Trophoblast cell (in vitro differentiated cells and primary cell): ENCODE data around the gene FAM83E.

ENCODE experiments used
- DNase-seq, 2 donors: peaks; one replicate each; pipeline ENCODE4 v3.0.0-alpha.2; 2016
- H2AFZ ChIP-seq: 2 replicates; pipeline ENCODE4 v1.6.1; 2013; ENCODE audit warnings: low read length, moderate library complexity, mild to moderate bottlenecking; ENCODE audit not compliant: insufficient read depth, poor library complexity
- H2AK5ac ChIP-seq: 2 replicates; pipeline ENCODE4 v1.6.1; 2013; ENCODE audit warnings: mild to moderate bottlenecking, low read length
- H2BK120ac ChIP-seq: 2 replicates; pipeline ENCODE4 v1.6.1; 2013; ENCODE audit warnings: low read length, mild to moderate bottlenecking, moderate library complexity; ENCODE audit not compliant: insufficient read depth, poor library complexity
- H2BK12ac ChIP-seq: 2 replicates; pipeline ENCODE4 v1.6.1; 2013; ENCODE audit warnings: mild to moderate bottlenecking, low read length, moderate library complexity
- H2BK5ac ChIP-seq: 2 replicates; pipeline ENCODE4 v1.6.1; 2013; ENCODE audit warnings: low read length, low read depth, moderate library complexity, mild to moderate bottlenecking; ENCODE audit not compliant: poor library complexity
- H3K14ac ChIP-seq: 2 replicates; pipeline ENCODE4 v1.6.1; 2013; ENCODE audit warnings: mild to moderate bottlenecking, low read length
- H3K18ac ChIP-seq: 2 replicates; pipeline ENCODE4 v1.6.1; 2013; ENCODE audit warnings: mild to moderate bottlenecking, low read length
- H3K23ac ChIP-seq: 2 replicates; pipeline ENCODE4 v1.6.1; 2013; ENCODE audit warnings: low read length
- H3K27ac ChIP-seq: 2 replicates; pipeline ENCODE4 v1.5.1; 2013; ENCODE audit warnings: low read depth, mild to moderate bottlenecking, inconsistent platforms, low read length, moderate library complexity
- H3K27me3 ChIP-seq: 2 replicates; pipeline ENCODE4 v1.6.1; 2013; ENCODE audit warnings: inconsistent platforms, mild to moderate bottlenecking, low read length, moderate library complexity; ENCODE audit not compliant: insufficient read depth
- H3K36me3 ChIP-seq, 2 experiments: 1 replicate in 1 of 2; 2 replicates in 1 of 2; pipeline ENCODE4 v1.6.1; 2013; ENCODE audit warnings: low read length in 2 of 2, mild to moderate bottlenecking in 2 of 2, moderate library complexity in 1 of 2; ENCODE audit not compliant: insufficient read depth in 2 of 2, control insufficient read depth in 1 of 2
- H3K4ac ChIP-seq: 2 replicates; pipeline ENCODE4 v1.6.1; 2013; ENCODE audit warnings: low read depth, mild to moderate bottlenecking, low read length, moderate library complexity
- H3K4me1 ChIP-seq, 2 experiments: 1 replicate in 1 of 2; 2 replicates in 1 of 2; pipeline ENCODE4 v1.6.1; 2013; ENCODE audit warnings: low read length in 2 of 2, mild to moderate bottlenecking in 2 of 2, moderate library complexity in 1 of 2; ENCODE audit not compliant: insufficient read depth in 2 of 2, control insufficient read depth in 1 of 2
- H3K4me2 ChIP-seq: 2 replicates; pipeline ENCODE4 v1.6.1; 2013; ENCODE audit warnings: inconsistent platforms, mild to moderate bottlenecking, low read length, moderate library complexity
- H3K4me3 ChIP-seq: 2 replicates; pipeline ENCODE4 v1.5.1; 2013; ENCODE audit warnings: mild to moderate bottlenecking, low read depth, low read length, inconsistent platforms
- H3K79me1 ChIP-seq: one replicate; pipeline ENCODE4 v1.6.1; 2013; ENCODE audit warnings: low read length
- H3K79me2 ChIP-seq: 2 replicates; pipeline ENCODE4 v1.6.1; 2013; ENCODE audit warnings: low read length, mild to moderate bottlenecking; ENCODE audit not compliant: control insufficient read depth, insufficient read depth, poor library complexity
- H3K9ac ChIP-seq: 2 replicates; pipeline ENCODE4 v1.6.1; 2013; ENCODE audit warnings: mild to moderate bottlenecking, low read length
- H3K9me3 ChIP-seq: 2 replicates; pipeline ENCODE4 v1.6.1; 2013; ENCODE audit warnings: low read depth, mild to moderate bottlenecking, control low read depth, inconsistent platforms, low read length; ENCODE audit not compliant: insufficient read depth
- H4K12ac ChIP-seq: 2 replicates; pipeline ENCODE4 v1.6.1; 2013; ENCODE audit warnings: low read depth, mild to moderate bottlenecking, low read length, moderate library complexity
- H4K8ac ChIP-seq: 2 replicates; pipeline ENCODE4 v1.6.1; 2013; ENCODE audit warnings: low read depth, mild to moderate bottlenecking, low read length, moderate library complexity
- H4K91ac ChIP-seq: one replicate; pipeline ENCODE4 v1.6.1; 2013; ENCODE audit warnings: low read depth, mild to moderate bottlenecking, low read length, moderate library complexity
- WGBS: extraction: QIAGEN DNeasy Blood & Tissue Kit; methylation state at CpG from one replicate; pipeline ENCODE4 v1.1.7; 2013; ENCODE audit warnings: missing lambda C conversion rate; ENCODE audit not compliant: insufficient read length, insufficient coverage; ENCODE audit errors: extremely low coverage; 5-methylcytosine and 5-hydroxymethylcytosine counted together

FAM83E gene

GRCh38 chr19:48608798-48609263 lies 6.0 kb downstream of the FAM83E start:
- Histone ChIP-seq H3K9ac (no peak overlapping the region), H4K91ac (no peak overlapping the region), H3K36me3 (peaks cover 0 to 3% of the 10 kb centered on the region in 2 experiments), H3K14ac (no peak overlapping the region), H2AFZ (no peak overlapping the region), H4K8ac (peak overlapping the region; percentile 42), H3K4me3 (no peak overlapping the region), H2BK120ac (no peak overlapping the region), H3K4me2 (no peak overlapping the region), H3K27me3 (no peaks in the 10 kb centered on the region), H3K23ac (no peak overlapping the region), H3K79me2 (no peaks in the 10 kb centered on the region), H2AK5ac (no peak overlapping the region), H3K27ac (no peak overlapping the region), H3K9me3 (peaks cover 1% of the 10 kb centered on the region), H2BK12ac (no peak overlapping the region), H3K79me1 (no peaks in the 10 kb centered on the region), H2BK5ac (no peak overlapping the region), H3K4me1 (no peaks in the 10 kb centered on the region), H4K12ac (no peak overlapping the region), H3K18ac (no peak overlapping the region), H3K4ac (no peak overlapping the region)
- DNase-seq: peak in 1 of 2 donors; percentile 33
- WGBS: no CpG with 5 or more reads among the region's 9 CpGs

DNA sequence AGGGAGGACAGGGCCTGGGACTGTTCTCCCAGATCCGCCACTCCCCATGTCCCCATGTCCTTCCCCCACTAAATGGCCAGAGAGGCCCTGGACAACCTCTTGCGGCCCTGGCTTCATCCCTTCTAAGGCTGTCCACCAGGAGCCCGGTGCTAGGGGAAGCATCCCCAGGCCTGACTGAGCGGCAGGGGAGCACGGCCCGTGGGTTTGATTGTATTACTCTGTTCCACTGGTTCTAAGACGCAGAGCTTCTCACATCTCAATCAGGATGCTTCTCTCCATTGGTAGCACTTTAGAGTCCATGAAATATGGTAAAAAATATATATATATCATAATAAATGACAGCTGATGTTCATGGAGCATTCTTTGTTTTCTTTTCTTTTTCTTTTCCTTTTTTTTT lies 7.5 kb downstream of the FAM83E start:
- no peaks in the 10 kb centered on the region for H3K79me1 ChIP-seq
- H3K27me3 ChIP-seq: no peaks in the 10 kb centered on the region
- H4K91ac ChIP-seq: no peak overlapping the region
- H3K27ac ChIP-seq: no peak overlapping the region
- no peak overlapping the region for H4K8ac ChIP-seq
- H2AK5ac ChIP-seq: no peak overlapping the region
- no peak overlapping the region for H2AFZ ChIP-seq
- no peak overlapping the region for H2BK12ac ChIP-seq
- H3K36me3 ChIP-seq: no peaks in the 10 kb centered on the region
- no peak overlapping the region for H3K4ac ChIP-seq
- H4K12ac ChIP-seq: no peak overlapping the region
- H3K23ac ChIP-seq: no peak overlapping the region
- no peak overlapping the region for H3K18ac ChIP-seq
- H3K4me3 ChIP-seq: no peak overlapping the region
- peaks cover 1% of the 10 kb centered on the region for H3K9me3 ChIP-seq
- no peak for DNase-seq
- no peak overlapping the region for H2BK120ac ChIP-seq
- no peak overlapping the region for H3K4me2 ChIP-seq
- no peak overlapping the region for H2BK5ac ChIP-seq
- no peaks in the 10 kb centered on the region for H3K79me2 ChIP-seq
- H3K9ac ChIP-seq: no peak overlapping the region
- H3K4me1 ChIP-seq: no peaks in the 10 kb centered on the region
- H3K14ac ChIP-seq: no peak overlapping the region
- no CpG with 5 or more reads among the region's 7 CpGs for WGBS

GRCh38 chr19:48606463-48607358 lies 8.2 kb downstream of the FAM83E start, which contains the start of gene SPACA4:
Gene SPACA4 (plus strand): TSS chr19:48606742. CDS start chr19:48606979, 237 bp downstream.
- Histone ChIP-seq H4K12ac (no peak within 1 kb of the TSS), H3K36me3 (no peaks in the 10 kb centered on the region), H2AFZ (no peak within 1 kb of the TSS), H3K27ac (no peak within 1 kb of the TSS), H3K79me1 (no peaks in the 10 kb centered on the region), H3K27me3 (no peaks in the 10 kb centered on the region), H4K91ac (no peak within 1 kb of the TSS), H3K79me2 (no peaks in the 10 kb centered on the region), H3K23ac (no peak within 1 kb of the TSS), H3K4me1 (no peaks in the 10 kb centered on the region), H3K14ac (no peak within 1 kb of the TSS), H3K9ac (no peak within 1 kb of the TSS), H3K9me3 (peaks cover 1% of the 10 kb centered on the region), H3K4me2 (no peak within 1 kb of the TSS), H2BK12ac (no peak within 1 kb of the TSS), H2AK5ac (no peak within 1 kb of the TSS), H3K4ac (no peak within 1 kb of the TSS), H4K8ac (no peak within 1 kb of the TSS), H3K4me3 (no peak within 1 kb of the TSS), H2BK5ac (no peak within 1 kb of the TSS), H2BK120ac (no peak within 1 kb of the TSS), H3K18ac (no peak within 1 kb of the TSS)
- WGBS: no CpG with 5 or more reads among the region's 39 CpGs
- DNase-seq: peak; percentile 28 to 58

DNA sequence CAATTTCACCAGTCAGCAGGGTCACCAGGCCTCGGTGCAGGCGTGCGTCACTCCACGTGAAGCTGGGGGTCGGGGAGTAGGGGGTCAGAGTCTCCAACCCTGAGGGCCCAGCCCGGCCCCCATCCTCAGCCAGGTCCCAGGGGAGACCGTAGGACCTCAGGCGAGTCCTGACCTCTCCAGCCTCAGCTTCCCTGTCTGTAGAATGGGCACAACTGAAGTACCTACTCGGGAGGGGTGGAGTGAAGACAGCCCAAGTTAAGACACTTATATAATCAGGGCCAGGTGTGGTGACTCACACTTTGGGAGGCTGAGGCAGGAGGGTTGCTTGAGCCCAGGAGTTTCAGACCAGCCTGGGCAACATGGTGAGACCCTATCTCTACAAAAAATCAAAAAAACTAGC lies 11.0 kb downstream of the FAM83E start:
- H3K23ac ChIP-seq: no peak overlapping the region
- H3K79me2 ChIP-seq: no peaks in the 10 kb centered on the region
- H3K36me3 ChIP-seq: no peaks in the 10 kb centered on the region
- H2AFZ ChIP-seq: no peak overlapping the region
- no peak overlapping the region for H3K14ac ChIP-seq
- no peak overlapping the region for H2BK120ac ChIP-seq
- H3K9me3 ChIP-seq: no peaks in the 10 kb centered on the region
- no peak overlapping the region for H3K27ac ChIP-seq
- no peaks in the 10 kb centered on the region for H3K27me3 ChIP-seq
- H2AK5ac ChIP-seq: no peak overlapping the region
- no CpG with 5 or more reads among the region's 9 CpGs for WGBS
- H2BK12ac ChIP-seq: no peak overlapping the region
- H4K8ac ChIP-seq: no peak overlapping the region
- no peak overlapping the region for H2BK5ac ChIP-seq
- H3K18ac ChIP-seq: no peak overlapping the region
- H4K91ac ChIP-seq: no peak overlapping the region
- peak in 1 of 2 donors; percentile 21 for DNase-seq
- H3K4me2 ChIP-seq: no peak overlapping the region
- no peak overlapping the region for H4K12ac ChIP-seq
- no peaks in the 10 kb centered on the region for H3K79me1 ChIP-seq
- no peaks in the 10 kb centered on the region for H3K4me1 ChIP-seq
- H3K4me3 ChIP-seq: no peak overlapping the region
- no peak overlapping the region for H3K9ac ChIP-seq
- no peak overlapping the region for H3K4ac ChIP-seq
